Measurements from ENCODE around the gene DIO1. TPM values are rescaled to one million over a fixed set of nuclear protein-coding genes. Genes with fewer than 3 reads are reported as not detected.

DIO1 gene
- total RNA-seq, 1 experiment from 2014 or later, result not detected

DNA sequence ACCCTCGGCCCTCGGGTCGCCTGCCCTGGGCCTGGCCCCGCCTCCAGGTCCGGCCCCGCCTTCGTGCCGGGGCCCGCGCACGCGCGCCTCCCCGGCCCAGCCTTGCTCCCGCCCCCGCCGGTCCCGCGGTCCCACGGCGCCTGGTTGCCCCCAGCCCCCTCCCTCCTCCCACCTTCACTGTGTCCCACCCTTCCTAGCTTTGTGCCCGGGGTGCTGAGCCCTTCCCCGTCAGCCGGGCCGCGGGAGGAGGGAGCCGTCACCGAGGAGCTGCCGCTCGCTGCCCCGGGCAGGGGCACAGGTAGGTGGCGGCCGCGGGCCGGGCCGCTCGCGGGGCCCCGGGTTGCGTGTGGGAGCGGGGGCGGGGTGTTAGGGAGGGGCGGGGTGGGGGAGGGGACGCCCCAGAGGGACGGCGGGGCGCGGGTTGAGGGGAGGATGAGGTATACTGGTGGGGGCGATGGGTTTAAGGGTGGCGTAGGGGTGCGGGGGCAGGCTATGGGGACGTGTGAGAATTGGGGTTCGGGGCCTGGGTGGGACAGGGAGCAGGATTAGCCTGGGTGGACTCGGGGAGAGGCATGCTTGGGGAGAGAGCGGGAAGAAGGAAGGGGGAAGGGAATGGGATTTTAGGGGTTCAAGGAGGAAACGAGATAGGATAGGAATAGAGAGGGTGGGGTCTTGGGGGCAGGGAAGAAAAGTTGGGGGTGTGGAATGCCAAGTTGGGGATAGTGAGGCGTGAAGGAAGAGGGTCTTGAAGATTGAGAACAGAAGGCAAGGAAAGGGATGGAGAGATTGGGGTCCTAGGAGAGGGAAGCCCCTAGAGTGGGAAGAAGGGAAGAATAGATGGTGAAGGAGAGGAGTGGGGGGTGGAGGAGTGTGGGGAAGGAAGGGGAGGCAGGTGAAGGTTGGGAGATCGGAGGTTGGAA is 52.5 kb downstream of the DIO1 start, which contains the start of gene LRRC42:
Gene LRRC42 (plus strand): TSS at position 99 of the 920 bp plus-strand sequence. CDS start 5,650 bp downstream, outside the sequence.
- H3K27ac ChIP-seq (ENCODE audit: low read length), result peak within 1 kb of the TSS; percentile 76
- peaks cover 89% of the 10 kb centered on the region for H3K79me2 ChIP-seq (ENCODE audit: low read length)
- H4K20me1 ChIP-seq (ENCODE audit: insufficient read depth, low read depth, low read length), result no peaks in the 10 kb centered on the region
- H3K9me3 ChIP-seq (ENCODE audit: low read length), result no peaks in the 10 kb centered on the region
- peak within 1 kb of the TSS; percentile 85 for H3K9ac ChIP-seq (ENCODE audit: low read length)
- no peaks in the 10 kb centered on the region for H3K9me2 ChIP-seq (replicated peaks; ENCODE audit: insufficient read depth, low read length)
- peaks cover 10% of the 10 kb centered on the region; the same call in 1 of the 2 replicates for H3K36me3 ChIP-seq (ENCODE audit: insufficient read depth, low read length)
- peak within 1 kb of the TSS; percentile 81 for H3K4me3 ChIP-seq (ENCODE audit: low read length)
- H3K4me2 ChIP-seq (ENCODE audit: low read depth, low read length, poor library complexity, severe bottlenecking), result peak within 1 kb of the TSS; percentile 87
- peaks cover 57% of the 10 kb centered on the region for H3K4me1 ChIP-seq (ENCODE audit: low read length)
- DNase-seq, result no peak
- H2AFZ ChIP-seq (ENCODE audit: low read length), result peak within 1 kb of the TSS; percentile 68; the same call in 1 of the 2 replicates
- H3K27me3 ChIP-seq (ENCODE audit: low read length), result no peaks in the 10 kb centered on the region

- H3K27me3 ChIP-seq (ENCODE audit: low read length), result no peaks in the 10 kb centered on the region
- peak overlapping the region; percentile 75 for H3K27ac ChIP-seq (ENCODE audit: low read length)
- DNase-seq, result no peak
- no peaks in the 10 kb centered on the region for H4K20me1 ChIP-seq (ENCODE audit: insufficient read depth, low read depth, low read length)
- H3K9ac ChIP-seq (ENCODE audit: low read length), result peak overlapping the region; percentile 85
- H3K9me3 ChIP-seq (ENCODE audit: low read length), result no peaks in the 10 kb centered on the region
- H2AFZ ChIP-seq (ENCODE audit: low read length), result no peak overlapping the region
- H3K4me1 ChIP-seq (ENCODE audit: low read length), result peaks cover 52% of the 10 kb centered on the region
- H3K79me2 ChIP-seq (ENCODE audit: low read length), result peaks cover 89% of the 10 kb centered on the region
- peaks cover 15% of the 10 kb centered on the region; the same call in 1 of the 2 replicates for H3K36me3 ChIP-seq (ENCODE audit: insufficient read depth, low read length)
- no peaks in the 10 kb centered on the region for H3K9me2 ChIP-seq (replicated peaks; ENCODE audit: insufficient read depth, low read length)
- H3K4me3 ChIP-seq (ENCODE audit: low read length), result peak overlapping the region; percentile 79
- H3K4me2 ChIP-seq (ENCODE audit: low read depth, low read length, poor library complexity, severe bottlenecking), result peak overlapping the region; percentile 87
These were observed 53.4 kb downstream of the DIO1 start for GRCh38 chr1:53947172-53947907.

DNA sequence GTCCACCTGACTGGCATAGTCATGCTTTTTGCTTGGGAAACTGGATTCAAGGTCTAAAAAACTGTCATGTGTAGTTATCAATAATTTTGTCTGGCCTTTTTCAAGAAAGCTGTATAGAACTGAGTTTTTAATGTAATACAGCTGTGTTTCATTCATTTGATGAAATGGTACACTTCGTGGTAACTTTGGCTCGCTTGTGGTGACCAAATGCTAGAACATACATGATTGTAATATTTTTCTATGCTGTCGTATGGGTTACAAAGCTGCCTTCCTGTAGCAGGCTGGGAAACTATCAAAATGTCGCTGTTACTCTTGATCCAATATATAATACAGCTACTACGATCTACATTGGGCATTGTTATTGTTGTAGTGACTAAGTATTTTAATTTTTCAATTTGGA is 54.3 kb downstream of the DIO1 start:
- Histone ChIP-seq H3K9ac (ENCODE audit: low read length) (peak overlapping the region; percentile 85; the same call in 1 of the 2 replicates), H3K79me2 (ENCODE audit: low read length) (peaks cover 86% of the 10 kb centered on the region)

DNA sequence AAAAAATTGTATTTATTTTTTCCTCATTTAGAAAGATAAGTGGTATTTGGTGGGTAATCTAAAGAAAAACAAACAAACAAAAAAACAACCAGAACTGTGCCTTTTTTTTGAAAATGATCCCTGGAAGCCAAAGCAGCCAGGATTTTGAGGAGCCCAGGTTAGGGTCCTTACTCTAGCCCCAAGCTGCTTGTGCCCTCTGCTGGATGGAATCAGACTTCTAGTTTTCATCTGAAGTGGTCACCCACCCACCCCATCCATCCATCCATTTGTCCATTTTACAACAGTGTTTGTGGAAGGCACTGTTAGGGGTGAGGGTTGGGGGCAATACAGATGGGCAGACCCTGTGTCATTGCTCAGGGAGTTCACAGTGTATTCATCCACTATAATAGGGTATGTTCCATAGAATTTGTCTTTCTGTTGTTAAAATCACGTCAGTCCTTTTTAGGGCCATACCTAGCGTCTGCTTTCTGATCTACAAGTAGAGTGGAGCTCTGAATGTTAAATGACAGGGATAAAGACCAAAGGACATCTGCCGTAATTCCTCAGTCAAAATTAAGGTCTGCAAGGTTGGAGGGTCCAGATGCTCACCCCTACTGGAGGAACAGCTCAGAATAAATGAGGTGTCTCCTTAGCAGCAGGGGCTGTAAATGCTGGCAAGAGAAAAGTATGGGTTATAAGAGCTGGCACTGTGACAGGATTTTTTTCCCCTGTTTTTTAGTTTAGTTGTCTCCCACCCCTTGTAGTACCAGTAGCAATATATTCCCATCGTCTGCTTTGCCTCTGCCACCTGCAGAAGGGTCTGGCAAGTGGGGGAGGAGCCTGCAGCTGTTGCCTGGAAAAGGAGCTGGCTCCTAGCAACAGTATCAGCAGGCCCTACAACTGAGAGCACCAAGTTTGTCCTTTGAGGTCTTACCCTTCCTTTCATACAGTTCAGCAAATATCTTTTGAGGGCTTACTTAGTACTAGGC is 55.3 kb downstream of the DIO1 start:
- H3K9me3 ChIP-seq (ENCODE audit: low read length), result no peaks in the 10 kb centered on the region
- H3K79me2 ChIP-seq (ENCODE audit: low read length), result peaks cover 81% of the 10 kb centered on the region
- peak; percentile 78 for DNase-seq
- H3K36me3 ChIP-seq (ENCODE audit: insufficient read depth, low read length), result peaks cover 27% of the 10 kb centered on the region; the same call in 1 of the 2 replicates
- no peaks in the 10 kb centered on the region for H4K20me1 ChIP-seq (ENCODE audit: insufficient read depth, low read depth, low read length)
- no peak overlapping the region for H3K9ac ChIP-seq (ENCODE audit: low read length)
- H3K4me1 ChIP-seq (ENCODE audit: low read length), result peaks cover 34% of the 10 kb centered on the region
- H3K4me3 ChIP-seq (ENCODE audit: low read length), result no peak overlapping the region
- peak overlapping the region; percentile 87 for H3K4me2 ChIP-seq (ENCODE audit: low read depth, low read length, poor library complexity, severe bottlenecking)
- no peaks in the 10 kb centered on the region for H3K27me3 ChIP-seq (ENCODE audit: low read length)
- H2AFZ ChIP-seq (ENCODE audit: low read length), result no peak overlapping the region
- H3K27ac ChIP-seq (ENCODE audit: low read length), result peak overlapping the region; percentile 75; the same call in 1 of the 2 replicates
- no peaks in the 10 kb centered on the region for H3K9me2 ChIP-seq (replicated peaks; ENCODE audit: insufficient read depth, low read length)

More for the DNA sequence above, 54.3 kb downstream of the DIO1 start:
- H3K36me3 ChIP-seq (ENCODE audit: insufficient read depth, low read length), result peaks cover 19% of the 10 kb centered on the region; the same call in 1 of the 2 replicates
- H3K4me2 ChIP-seq (ENCODE audit: low read depth, low read length, poor library complexity, severe bottlenecking), result peak overlapping the region; percentile 87
- H3K27ac ChIP-seq (ENCODE audit: low read length), result peak overlapping the region; percentile 75
- no peak overlapping the region for H2AFZ ChIP-seq (ENCODE audit: low read length)
- no peaks in the 10 kb centered on the region for H3K27me3 ChIP-seq (ENCODE audit: low read length)
- no peaks in the 10 kb centered on the region for H3K9me2 ChIP-seq (replicated peaks; ENCODE audit: insufficient read depth, low read length)
- no peaks in the 10 kb centered on the region for H3K9me3 ChIP-seq (ENCODE audit: low read length)
- no peak for DNase-seq
- peaks cover 44% of the 10 kb centered on the region for H3K4me1 ChIP-seq (ENCODE audit: low read length)
- no peaks in the 10 kb centered on the region for H4K20me1 ChIP-seq (ENCODE audit: insufficient read depth, low read depth, low read length)
- H3K4me3 ChIP-seq (ENCODE audit: low read length), result no peak overlapping the region

- Histone ChIP-seq H4K20me1 (ENCODE audit: insufficient read depth, low read depth, low read length) (no peaks in the 10 kb centered on the region), H3K27me3 (ENCODE audit: low read length) (no peaks in the 10 kb centered on the region), H3K4me3 (ENCODE audit: low read length) (no peak overlapping the region), H3K36me3 (ENCODE audit: insufficient read depth, low read length) (peaks cover 40% of the 10 kb centered on the region), H3K4me2 (ENCODE audit: low read depth, low read length, poor library complexity, severe bottlenecking) (no peak overlapping the region), H3K9me2 (replicated peaks; ENCODE audit: insufficient read depth, low read length) (no peaks in the 10 kb centered on the region), H2AFZ (ENCODE audit: low read length) (no peak overlapping the region), H3K9me3 (ENCODE audit: low read length) (no peaks in the 10 kb centered on the region), H3K9ac (ENCODE audit: low read length) (no peak overlapping the region), H3K4me1 (ENCODE audit: low read length) (peaks cover 34% of the 10 kb centered on the region), H3K27ac (ENCODE audit: low read length) (no peak overlapping the region), H3K79me2 (ENCODE audit: low read length) (peaks cover 82% of the 10 kb centered on the region)
- DNase-seq, result no peak
These were observed 57.7 kb downstream of the DIO1 start for GRCh38 chr1:53951697-53952096.

DNA sequence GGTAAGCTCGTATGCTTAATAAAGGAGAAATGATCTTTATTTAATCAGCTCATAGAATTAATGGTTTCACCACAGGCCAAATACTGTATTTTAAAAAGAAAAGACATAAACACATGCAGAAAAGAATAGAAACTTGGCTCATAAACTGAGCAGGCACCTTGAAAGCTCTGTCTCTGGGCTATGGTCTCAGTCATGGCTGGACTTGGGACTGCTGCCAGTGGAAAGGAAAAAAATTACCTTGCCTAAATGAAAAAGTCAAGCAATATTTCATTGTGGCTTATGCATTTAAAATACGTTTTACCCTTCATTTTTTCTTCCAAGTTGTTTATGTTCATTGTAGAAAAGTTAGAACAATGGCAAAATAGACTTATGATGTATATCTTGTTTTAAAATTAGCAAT is 60.1 kb downstream of the DIO1 start:
- Histone ChIP-seq H3K9me3 (ENCODE audit: low read length) (no peaks in the 10 kb centered on the region), H3K4me3 (ENCODE audit: low read length) (no peak overlapping the region), H3K4me2 (ENCODE audit: low read depth, low read length, poor library complexity, severe bottlenecking) (no peak overlapping the region), H3K4me1 (ENCODE audit: low read length) (peaks cover 14% of the 10 kb centered on the region), H3K36me3 (ENCODE audit: insufficient read depth, low read length) (peaks cover 40% of the 10 kb centered on the region), H3K27ac (ENCODE audit: low read length) (no peak overlapping the region), H3K9ac (ENCODE audit: low read length) (no peak overlapping the region), H4K20me1 (ENCODE audit: insufficient read depth, low read depth, low read length) (no peaks in the 10 kb centered on the region), H3K27me3 (ENCODE audit: low read length) (no peaks in the 10 kb centered on the region), H2AFZ (ENCODE audit: low read length) (no peak overlapping the region), H3K79me2 (ENCODE audit: low read length) (peaks cover 65% of the 10 kb centered on the region), H3K9me2 (replicated peaks; ENCODE audit: insufficient read depth, low read length) (no peaks in the 10 kb centered on the region)
- no peak for DNase-seq

GRCh38 chr1:53956308-53957168 is 62.6 kb downstream of the DIO1 start:
- Histone ChIP-seq H3K4me2 (ENCODE audit: low read depth, low read length, poor library complexity, severe bottlenecking) (no peak overlapping the region), H2AFZ (ENCODE audit: low read length) (no peak overlapping the region)

More at GRCh38 chr1:53956308-53957168, 62.6 kb downstream of the DIO1 start:
- Histone ChIP-seq H3K9me3 (ENCODE audit: low read length) (no peaks in the 10 kb centered on the region), H3K27me3 (ENCODE audit: low read length) (no peaks in the 10 kb centered on the region), H3K9ac (ENCODE audit: low read length) (no peak overlapping the region), H3K9me2 (replicated peaks; ENCODE audit: insufficient read depth, low read length) (no peaks in the 10 kb centered on the region), H3K27ac (ENCODE audit: low read length) (no peak overlapping the region), H3K36me3 (ENCODE audit: insufficient read depth, low read length) (peaks cover 54% of the 10 kb centered on the region), H4K20me1 (ENCODE audit: insufficient read depth, low read depth, low read length) (no peaks in the 10 kb centered on the region), H3K4me3 (ENCODE audit: low read length) (no peak overlapping the region), H3K79me2 (ENCODE audit: low read length) (peaks cover 41% of the 10 kb centered on the region), H3K4me1 (ENCODE audit: low read length) (peaks cover 10% of the 10 kb centered on the region)
- no peak for DNase-seq

All from Karpas-422 (cell line).